Loucy (cell line): ENCODE data around the gene TIMMDC1.

Experiments used
- CTCF ChIP-seq: fragments of 200-600 bp; sonication (generic); conservative IDR thresholded peaks from 2 replicates; pipeline ENCODE4 v1.5.1; 2014; ENCODE audit warnings: mild to moderate bottlenecking, antibody characterized with exemption, low read length
- EZH2phosphoT487 ChIP-seq: fragments of 200-600 bp; IDR thresholded peaks from 2 replicates; pipeline ENCODE4 v1.6.1; 2018; ENCODE audit warnings: antibody characterized with exemption, mild to moderate bottlenecking, moderate library complexity, borderline replicate concordance

GRCh38 chr3:119492810-119493209 lies 5.5 kb upstream of the TIMMDC1 start:
- TF ChIP-seq CTCF (no peak), EZH2phosphoT487 (no peak)
